Measurements from ENCODE around the gene UROC1. TPM values are rescaled to one million over a fixed set of nuclear protein-coding genes. Genes with fewer than 3 reads are reported as not detected.

Gene UROC1
- total RNA-seq, result not detected

DNA sequence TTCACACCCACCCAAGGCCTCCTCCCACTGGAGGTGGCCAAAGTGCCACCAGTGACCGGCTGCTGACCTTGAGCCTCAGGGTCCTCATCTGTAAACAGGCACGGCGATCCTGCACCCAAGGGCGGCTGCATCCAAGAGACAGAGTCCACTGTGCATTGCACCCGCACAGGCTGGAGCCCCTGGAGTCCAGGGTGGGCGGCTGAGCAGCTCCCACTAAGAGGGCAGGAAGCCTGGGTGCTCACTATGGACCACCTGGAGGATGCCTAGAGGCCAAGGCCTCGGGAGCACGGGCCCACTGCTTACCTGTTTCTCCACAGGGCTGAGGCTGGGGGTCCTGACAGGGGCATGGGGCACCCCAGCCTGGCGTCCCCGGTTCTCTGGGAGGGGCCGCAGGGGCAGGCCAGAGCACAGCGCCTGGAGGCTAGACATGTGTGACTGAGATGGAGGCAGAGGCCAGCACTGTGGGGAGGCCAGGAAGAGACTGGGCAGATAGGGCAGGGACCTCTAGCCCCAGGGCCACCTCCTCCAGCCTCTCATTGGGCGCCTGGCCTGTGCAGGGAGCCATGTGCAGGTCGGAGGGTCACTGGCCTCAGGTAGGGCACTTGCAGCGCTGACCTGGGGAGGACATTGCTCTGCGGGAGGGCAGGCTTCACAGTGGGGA lies at the start of gene UROC1:
Gene UROC1, minus strand, starts transcription at position 483 of the 661 bp plus-strand sequence. Its CDS starts 54 bp downstream, at position 429.
- DNase-seq (ENCODE audit: low spot score), result no peak

DNA sequence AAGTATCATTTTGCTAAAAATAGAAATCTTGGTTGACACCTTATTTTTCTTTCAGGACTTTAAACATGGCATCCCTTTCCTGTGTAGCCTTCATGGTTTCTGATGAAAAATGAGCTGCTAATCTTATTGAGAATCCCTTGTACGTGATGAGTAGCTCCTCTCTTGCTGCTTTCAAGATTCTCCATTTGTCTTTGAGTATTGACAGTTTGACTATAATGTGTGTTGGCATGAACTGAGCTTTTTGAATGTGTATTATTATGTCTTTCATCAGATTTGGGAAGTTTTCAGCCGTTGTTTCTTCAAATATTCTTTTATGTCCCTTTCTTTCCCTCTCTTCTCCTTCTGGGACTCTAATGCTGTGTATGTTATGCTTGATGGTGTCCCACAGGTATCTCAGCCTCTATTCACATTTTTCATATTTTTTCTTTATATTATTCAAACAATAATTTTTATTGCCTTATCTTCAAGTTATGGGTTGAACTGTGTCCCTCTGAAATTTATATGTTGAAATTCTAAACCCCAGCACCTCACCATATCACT lies 45.2 kb upstream of the UROC1 start:
- no peak for DNase-seq (ENCODE audit: low spot score)

DNA sequence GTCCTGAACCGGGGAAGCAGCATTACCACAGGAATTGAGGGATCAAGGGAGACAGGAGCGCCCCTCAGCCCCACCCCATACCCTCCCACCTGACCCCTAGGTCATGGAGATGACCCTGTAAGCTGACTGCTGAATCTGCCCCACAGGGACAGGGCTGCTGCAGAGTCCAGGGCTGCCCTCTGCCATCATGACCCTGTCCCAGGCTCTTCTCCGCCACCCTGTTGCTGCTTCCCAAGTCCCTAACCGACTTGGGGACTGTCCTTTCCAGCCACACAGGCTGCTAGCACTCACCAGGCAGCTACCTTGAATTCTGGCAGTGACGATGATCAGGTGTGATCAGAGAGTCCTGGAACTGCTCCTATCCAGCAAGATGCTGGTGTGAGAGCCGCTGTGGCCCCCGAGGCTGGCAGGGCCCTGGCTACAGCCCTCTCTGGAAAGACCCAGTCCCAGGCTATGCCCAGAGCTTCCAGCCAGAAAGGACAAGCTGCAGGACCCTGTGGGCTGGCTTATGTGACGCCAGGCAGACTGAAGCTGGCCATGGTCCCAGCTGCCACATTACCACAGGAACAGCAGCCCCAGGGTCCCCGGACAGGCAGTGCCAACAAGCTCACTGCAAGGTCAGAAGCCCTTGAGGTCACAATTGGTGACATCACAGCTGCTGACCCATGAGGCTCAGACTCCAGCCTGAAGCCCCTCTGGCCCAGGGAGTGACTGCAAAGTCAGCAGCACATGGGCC lies 40.9 kb upstream of the UROC1 start, which contains the start of gene C3orf22:
Gene C3orf22, minus strand, starts transcription at position 597 of the 736 bp plus-strand sequence. CDS start 5,542 bp downstream, outside the sequence.
- peak; percentile 19 for DNase-seq (ENCODE audit: low spot score)

DNA sequence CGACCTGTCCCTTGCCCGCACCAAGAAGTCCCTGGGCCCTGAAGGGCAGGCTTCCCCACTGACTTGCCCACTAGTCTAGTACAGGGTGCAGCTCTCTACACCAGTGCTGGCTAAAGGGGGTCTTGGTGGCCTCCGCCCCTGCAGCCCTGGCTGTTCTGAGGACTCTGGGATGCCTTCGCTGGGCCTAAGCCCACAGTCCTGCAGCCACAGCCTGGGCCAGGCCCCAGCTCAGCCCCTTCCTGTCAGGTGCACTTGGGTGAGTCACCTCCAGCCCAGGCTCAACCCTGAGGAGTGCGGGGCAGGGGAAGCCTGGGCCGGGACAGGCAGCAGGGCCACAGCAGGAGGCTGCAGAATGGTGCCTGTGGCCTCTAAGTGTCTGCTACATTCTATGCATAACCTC lies 40.2 kb upstream of the UROC1 start:
- no peak for DNase-seq (ENCODE audit: low spot score)

DNA sequence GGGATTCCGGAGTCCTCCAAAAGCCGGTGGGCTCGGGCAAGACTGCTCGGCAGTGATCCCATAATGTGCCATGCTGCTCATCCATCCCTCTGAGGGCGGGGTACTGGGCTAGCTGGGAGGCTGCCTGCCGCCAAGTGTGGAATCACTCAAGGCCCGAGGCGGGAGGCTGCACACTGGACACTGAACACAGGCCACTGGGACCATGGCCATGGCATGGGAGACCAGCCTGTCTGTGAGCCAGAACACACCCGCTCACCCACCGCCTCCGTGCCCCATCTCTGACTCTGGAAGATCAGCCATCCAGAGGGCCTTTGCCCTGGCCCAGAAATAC lies 39.8 kb upstream of the UROC1 start:
- DNase-seq (ENCODE audit: low spot score), result peak; percentile 8

DNA sequence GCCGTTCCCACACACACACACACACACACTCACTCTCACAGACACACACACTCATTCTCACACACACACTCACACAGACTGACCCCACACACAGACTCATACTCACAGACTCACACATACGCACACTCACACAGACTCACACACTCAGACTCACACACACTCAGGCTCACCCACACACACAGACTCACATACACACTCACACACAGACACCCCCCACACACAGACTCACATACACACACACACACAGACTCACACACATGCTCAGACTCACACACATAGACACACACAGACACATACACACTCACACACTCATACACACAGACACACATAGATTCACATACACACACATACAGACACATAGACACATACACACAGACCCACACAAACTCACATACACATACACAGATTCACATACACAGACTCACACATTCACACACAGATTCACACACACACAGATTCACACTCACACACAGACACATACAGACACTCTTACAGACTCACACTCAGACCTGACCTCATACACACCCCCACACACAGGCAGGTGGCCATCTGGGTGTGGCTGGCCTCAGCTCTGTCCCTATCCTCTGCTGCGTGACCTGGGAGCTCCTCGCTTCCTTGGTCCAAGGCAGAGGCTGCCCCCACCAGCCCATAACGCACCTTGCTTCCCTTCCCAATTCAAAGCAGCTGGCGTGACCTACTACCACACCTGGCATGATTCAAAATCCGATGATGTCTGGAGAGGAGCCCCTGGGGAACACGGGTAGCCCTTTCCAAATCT lies 39.3 kb upstream of the UROC1 start:
- DNase-seq (ENCODE audit: low spot score), result no peak

DNA sequence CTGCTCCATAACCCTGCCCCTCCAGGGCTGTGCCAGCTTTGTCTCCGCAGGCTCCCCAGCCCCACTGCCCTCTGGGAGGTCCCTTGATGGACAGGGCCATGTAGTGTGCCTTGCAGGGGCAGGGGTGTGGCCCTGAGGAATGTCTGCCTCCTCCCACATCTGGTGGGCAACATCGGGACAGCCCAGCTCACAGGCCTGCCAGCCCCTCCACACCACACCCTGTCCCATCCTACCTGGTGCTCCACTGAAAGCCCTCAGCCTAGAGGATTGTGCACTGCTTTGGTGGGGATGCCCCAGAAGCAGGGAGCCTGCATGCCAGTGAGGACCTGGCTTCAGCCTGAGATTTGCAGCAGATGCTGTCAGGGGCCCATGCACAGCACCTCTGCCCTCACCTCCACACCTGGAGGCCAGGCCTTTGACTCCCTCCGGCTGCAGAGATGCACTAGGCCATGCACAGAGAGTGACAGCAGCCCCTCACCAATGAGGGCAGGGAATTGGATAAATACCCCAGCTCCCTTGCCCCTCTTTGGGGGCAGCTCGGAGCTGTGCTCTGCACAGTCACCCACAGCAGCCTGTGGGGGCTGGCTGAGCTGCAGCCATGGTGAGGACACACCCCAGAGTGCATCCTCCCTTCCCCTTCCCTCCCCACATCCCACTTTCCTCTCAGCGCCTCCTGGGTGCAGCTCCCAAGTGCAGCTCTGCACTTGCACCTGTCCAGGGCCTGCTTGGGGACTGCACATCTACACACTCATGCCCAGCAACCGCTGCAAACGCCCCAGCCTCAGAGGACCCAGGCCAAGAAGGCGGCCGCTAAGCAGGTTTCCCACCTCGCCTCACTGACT lies 38.4 kb upstream of the UROC1 start:
- peak; percentile 28 for DNase-seq (ENCODE audit: low spot score)

DNA sequence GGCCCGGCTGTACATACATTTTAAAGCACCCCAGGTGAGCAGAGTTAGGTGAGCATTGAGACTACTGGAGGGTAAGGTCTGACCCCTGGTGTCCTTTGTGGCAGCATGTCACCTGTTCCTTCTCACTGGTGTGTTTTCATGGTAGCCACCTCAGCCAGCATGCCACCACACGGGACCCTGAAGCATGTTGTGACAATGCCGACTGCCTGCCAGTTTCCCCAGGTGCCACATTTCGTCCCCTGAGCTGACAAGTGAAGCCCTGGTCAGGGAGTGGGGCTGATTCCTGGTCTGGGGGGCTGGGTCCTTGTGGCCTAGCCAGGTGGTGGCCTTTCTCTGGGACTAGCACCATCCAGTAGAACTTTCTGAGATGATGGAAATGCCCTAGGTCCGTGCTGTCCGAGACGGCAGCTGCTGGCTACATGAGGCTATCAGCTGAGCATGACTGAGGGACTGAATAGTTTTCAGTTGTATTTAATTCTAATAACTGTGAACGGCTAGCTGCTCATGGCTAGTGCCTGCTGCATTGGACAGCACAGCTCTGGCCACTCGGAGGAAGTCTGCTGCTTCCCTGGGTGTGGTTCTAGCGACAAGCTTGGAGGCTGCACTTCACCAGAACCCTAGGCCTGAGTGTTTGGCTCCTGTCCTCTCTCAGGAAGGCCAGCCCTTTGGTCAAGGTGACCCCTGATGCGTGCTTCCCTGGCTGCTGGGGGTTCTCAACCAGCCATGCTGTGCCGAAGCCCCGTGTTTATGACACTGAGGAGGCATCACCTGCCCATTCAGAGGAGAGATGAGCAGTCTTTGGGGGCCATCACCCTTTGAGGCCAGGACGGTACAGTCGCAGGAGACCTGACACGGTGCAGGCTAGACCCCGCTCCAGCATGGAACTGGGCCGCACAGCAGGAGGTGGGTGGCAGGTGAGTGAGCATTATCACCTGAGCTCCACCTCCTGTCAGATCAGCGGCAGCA lies 37.3 kb upstream of the UROC1 start:
- peak; percentile 28 for DNase-seq (ENCODE audit: low spot score)

DNA sequence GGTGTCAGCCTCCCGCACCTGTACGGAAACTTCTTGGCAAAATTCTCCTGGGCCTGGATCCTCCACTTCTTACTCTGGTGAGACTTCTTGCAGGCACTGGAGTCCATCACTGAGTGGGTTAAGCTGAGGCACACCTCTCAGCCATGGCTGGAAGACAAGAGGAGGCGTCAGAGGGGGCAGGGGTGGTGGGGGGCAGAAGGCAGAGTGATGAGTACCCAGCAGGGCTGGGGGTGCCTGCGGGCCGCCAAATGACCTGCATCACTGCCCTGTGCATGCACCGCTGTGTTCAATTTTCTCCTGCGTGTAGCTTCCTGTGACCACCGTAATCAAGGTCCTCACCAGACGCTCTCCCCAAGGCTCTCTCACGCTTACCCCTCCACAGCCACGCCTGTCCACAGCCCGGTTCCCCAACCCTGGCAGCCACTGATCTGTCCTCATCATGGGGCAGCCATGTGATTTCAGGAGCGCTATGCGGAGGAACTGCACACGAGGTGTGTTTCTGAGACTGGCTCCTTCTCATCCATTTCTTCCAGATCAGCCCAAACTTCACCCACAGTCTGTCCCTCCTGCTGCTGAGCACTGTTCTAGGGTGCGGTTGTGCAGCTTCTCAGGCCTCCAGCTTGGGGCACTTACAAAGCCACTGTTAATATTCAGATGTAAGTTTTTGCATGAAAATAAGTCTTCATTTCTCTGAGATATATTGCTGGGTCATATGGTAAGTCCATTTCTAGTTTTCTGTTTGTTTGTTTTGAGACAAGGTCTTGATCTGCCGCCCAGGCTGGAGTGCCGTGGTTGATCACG lies 35.9 kb upstream of the UROC1 start:
- DNase-seq (ENCODE audit: low spot score), result peak; percentile 38

DNA sequence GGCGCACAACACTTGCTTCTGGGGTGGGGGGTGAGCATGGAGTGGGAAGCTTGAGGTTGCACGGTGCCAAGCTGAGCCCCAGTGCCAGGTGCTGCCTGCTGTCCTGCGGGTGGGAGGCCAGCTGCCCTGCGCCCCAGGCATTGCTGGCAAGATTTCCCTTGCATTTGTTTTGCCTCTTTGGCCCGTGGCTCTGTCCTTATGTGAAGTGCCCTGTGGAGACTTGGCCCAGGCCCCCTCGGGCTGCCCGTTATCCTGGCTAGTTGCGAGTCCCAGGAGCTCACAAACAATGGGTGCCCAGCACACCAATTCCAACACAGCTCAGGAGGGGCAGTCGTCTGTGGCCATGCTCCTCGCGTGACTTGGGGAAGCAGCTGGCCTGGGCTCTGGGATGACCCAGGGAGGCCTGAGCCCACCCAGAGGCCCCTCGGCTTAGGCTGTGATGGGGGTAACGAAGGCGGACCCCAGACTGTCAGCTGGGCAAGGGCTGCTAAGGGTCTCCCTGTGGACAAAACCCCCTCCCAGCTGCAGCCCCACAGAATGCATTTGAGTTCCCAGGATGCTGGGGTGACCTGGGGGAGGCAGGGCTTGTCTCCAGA lies 35.2 kb upstream of the UROC1 start:
- peak; percentile 39 for DNase-seq (ENCODE audit: low spot score)

DNA sequence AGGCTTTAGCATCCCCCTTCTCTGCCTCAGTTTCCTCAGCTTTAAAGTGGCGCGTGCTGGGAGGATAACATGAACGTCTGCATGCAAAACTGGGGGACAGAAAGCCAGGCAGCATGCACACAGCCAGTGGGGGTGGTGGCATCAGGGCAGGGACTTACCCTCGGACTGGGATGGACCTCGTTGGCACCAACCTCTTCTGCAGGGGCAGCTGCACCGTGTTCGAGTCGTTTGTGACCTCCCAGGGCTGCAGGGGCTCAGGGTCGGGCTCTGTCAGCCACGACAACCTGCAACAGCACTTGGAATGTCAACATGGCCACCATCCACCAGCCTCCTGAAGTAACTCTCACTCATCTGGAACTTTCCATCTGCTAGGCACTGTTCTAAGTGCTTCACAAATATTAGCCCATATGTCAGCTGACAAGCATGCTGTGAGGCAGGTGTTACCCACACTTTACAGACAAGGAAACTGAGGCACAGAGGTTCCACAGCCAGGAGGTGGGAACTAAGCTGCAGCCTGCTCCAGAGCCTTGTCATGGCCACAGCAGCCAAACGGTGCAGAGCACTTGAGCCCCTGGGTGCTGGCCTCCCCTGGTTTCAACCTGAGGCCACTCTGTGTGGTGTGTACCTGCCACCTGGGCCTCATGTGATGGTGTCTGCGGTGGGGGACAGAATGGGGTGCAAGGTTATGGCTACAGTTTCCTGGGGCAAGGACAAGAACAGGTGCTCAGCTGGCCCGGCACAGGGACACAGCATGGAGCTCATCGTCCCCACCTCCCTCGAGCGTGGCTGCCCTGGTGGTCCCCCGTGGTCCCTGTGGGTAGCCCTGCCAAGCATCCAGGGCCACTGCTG lies 34.5 kb upstream of the UROC1 start:
- DNase-seq (ENCODE audit: low spot score), result peak; percentile 28

DNA sequence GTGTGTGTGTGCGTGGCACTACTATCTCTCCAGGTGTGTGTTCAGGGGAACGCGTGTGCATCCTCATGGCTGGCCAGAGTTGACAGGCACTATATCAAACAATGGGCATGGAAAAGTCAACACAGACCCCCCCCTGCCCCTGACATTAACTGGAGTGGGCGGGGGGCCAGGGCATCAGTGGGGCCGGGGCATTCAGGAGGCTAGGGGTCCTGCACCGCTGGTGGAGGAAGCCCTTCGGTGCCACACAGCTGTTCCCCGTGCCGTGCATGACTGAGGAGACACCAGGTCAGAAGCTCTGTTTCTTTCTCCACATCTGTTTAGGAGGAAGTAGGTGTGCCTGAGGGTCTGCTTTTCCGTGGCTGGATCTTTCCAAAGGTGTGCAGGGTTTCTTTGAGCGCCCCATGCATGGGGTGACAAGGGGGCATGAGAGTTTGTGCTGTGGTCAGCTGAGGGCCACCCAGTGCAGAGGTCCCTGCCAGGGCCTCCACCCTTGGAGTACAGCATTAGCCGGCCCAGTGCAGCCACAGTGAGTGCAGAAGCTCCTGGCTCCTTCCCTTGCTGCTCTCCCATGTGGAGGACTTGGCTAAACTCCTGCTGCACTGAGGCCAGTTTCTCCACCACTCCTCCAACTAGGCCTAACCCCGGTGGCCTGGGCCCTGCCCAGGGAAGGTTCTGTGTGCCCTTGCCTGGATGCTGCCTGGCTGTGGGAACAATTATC lies 33.7 kb upstream of the UROC1 start:
- peak; percentile 37 for DNase-seq (ENCODE audit: low spot score)

- peak; percentile 41 for DNase-seq (ENCODE audit: low spot score)
Observed at GRCh38 chr3:126550488-126551051, 33.0 kb upstream of the UROC1 start.

DNA sequence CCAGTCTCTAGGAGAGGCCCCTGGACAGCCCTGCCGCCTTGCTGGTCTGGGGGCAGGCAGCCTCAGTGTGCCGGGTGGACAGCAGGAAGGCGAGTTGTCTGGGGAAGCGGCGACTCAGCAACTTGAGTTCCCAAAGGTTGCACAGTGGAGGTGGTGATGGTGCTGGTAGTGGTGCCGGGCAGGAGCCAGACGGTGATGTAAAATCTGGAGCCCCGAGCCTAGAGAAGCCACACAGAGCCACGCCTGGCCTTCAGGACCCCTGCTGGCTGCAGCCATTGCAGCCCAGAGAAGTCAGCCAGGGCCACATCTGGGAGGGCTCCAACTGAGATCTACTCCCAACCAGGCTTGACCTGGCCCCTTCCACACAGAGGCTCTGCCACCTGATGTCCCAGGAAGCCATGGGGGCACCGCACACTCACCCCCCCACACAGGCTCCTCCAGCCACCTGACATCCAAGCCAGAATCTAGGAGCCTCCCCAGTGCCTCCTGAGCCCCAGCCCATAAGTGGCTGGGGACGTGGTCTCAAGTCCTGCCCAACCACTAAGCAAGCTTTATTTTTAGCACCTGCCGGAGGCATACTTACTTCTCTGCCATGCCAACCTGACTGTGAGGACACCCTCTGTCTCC lies 32.4 kb upstream of the UROC1 start:
- DNase-seq (ENCODE audit: low spot score), result peak; percentile 17

GRCh38 chr3:126548556-126549466 lies 31.2 kb upstream of the UROC1 start:
- DNase-seq (ENCODE audit: low spot score), result peak; percentile 25

Data from ureter (tissue), 1 donor.